Left lung (tissue), 10 donors: ENCODE measurements around the gene SCGB1C2. TPM values are rescaled to one million over a fixed set of nuclear protein-coding genes. Genes with fewer than 3 reads are reported as not detected.
A peak's percentile ranks its signal among the peaks of the same experiment; 100 is the strongest.

ENCODE experiments used
- ATAC-seq: fragments of 200-7000 bp; cut with Tn5 transposase; one replicate; pipeline ENCODE4 v1.9.1; 2020; ENCODE audit warnings: moderate library complexity
- DNase-seq, 4 donors: peaks; one replicate each; pipeline ENCODE4 v3.0.0-alpha.2; 2013 to 2020
- H3K27ac ChIP-seq, 2 donors: fragments of 200-600 bp; sonication (generic) in 1 of 2; one replicate each; pipeline versions ENCODE4 v1.5.0 to v1.8.0; 2020 to 2021
- H3K27me3 ChIP-seq, 2 donors: fragments of 200-600 bp; sonication (generic) in 1 of 2; one replicate each; pipeline versions ENCODE4 v1.5.0 to v1.8.0; 2020 to 2021
- H3K36me3 ChIP-seq, 2 donors: fragments of 200-600 bp; sonication (generic) in 1 of 2; one replicate each; pipeline versions ENCODE4 v1.5.0 to v1.8.0; 2020 to 2021
- H3K4me1 ChIP-seq, 2 donors: fragments of 200-600 bp; one replicate each; pipeline ENCODE4 v1.8.0; 2021
- H3K4me3 ChIP-seq, 2 donors: fragments of 200-600 bp; sonication (generic) in 1 of 2; one replicate each; pipeline versions ENCODE4 v1.5.0 to v1.8.0; 2020 to 2021; ENCODE audit warnings: mild to moderate bottlenecking in 1 of 2
- H3K9me3 ChIP-seq, 2 donors: fragments of 200-600 bp; sonication (generic) in 1 of 2; one replicate each; pipeline versions ENCODE4 v1.5.0 to v1.8.0; 2020 to 2021
- intact Hi-C, 2 donors: fragments of 100-400 bp; cut with DNase I; formaldehyde crosslinking; loops; one replicate each; pipeline versions ENCODE4 v1.11.2 to v1.14.2; 2022
- polyA plus RNA-seq, 6 donors: library from polyadenylated mRNA; unstranded; fragments of 120-200 nt; gene quantifications; one replicate each; pipeline ENCODE4 v1.2.1, GENCODE V29; 2013; ENCODE audit not compliant: insufficient read length in 6 of 6
- total RNA-seq, 2 donors: library from RNA; stranded (reverse); fragmentation: NEBNext Ultra II Directional; extraction: Animal tissue kit (Norgen Biotek cat#: 25700); gene quantifications; one replicate each; pipeline ENCODE4 v1.2.1, GENCODE V29; 2021
- TF ChIP-seq, protein P1 (sequence below), 2 donors: fragments of 200-600 bp; sonication (generic) in 1 of 2; IDR thresholded peaks; one replicate each; pipeline versions ENCODE4 v1.5.0 to v1.8.0; 2021; ENCODE audit warnings: antibody characterized with exemption in 2 of 2
- donor health status: DM: no; HTN: yes; CAD: no.
- donor health status: DM: no; HTN: no; CAD: no.

SCGB1C2 gene
- total and polyA plus RNA-seq, 8 donors: not detected

DNA sequence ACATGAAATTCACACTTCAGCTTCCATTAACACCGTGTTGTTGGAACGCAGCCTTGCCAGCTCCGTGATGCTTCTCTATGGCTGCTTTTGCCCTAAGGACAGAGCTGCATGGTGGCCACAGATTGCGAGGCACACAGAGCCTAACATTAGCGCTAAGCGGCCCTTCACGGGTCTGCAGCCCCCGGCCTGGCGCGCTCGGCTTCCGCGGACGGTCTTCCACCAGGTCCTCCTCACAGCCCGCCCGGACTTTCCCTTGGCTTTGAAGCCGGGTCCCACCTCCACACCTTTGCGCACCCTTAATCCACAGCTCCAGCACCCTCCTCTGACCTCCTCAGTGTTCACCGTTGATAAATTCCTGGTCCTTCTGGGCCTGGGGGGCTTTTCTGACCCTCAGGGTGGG is 19.6 kb downstream of the SCGB1C2 start:
- intact Hi-C loops: no loop called here
- Histone ChIP-seq H3K4me1 (no peaks in the 10 kb centered on the region), H3K4me3 (no peak overlapping the region), H3K9me3 (no peaks in the 10 kb centered on the region), H3K27ac (no peak overlapping the region), H3K27me3 (no peaks in the 10 kb centered on the region), H3K36me3 (peaks cover 0 to 35% of the 10 kb centered on the region in 2 donors)
- DNase-seq (peak in 1 of 4 donors; percentile 66), ATAC-seq (no peak)
- TF ChIP-seq, protein P1, sequence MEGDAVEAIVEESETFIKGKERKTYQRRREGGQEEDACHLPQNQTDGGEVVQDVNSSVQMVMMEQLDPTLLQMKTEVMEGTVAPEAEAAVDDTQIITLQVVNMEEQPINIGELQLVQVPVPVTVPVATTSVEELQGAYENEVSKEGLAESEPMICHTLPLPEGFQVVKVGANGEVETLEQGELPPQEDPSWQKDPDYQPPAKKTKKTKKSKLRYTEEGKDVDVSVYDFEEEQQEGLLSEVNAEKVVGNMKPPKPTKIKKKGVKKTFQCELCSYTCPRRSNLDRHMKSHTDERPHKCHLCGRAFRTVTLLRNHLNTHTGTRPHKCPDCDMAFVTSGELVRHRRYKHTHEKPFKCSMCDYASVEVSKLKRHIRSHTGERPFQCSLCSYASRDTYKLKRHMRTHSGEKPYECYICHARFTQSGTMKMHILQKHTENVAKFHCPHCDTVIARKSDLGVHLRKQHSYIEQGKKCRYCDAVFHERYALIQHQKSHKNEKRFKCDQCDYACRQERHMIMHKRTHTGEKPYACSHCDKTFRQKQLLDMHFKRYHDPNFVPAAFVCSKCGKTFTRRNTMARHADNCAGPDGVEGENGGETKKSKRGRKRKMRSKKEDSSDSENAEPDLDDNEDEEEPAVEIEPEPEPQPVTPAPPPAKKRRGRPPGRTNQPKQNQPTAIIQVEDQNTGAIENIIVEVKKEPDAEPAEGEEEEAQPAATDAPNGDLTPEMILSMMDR (IDR thresholded peaks at IDR 0.05): no peak

GRCh38 chr17:157901-158300 is 20.5 kb downstream of the SCGB1C2 start:
- DNase-seq: peak in 1 of 4 donors; percentile 24
- H3K36me3 ChIP-seq: peaks cover 0 to 26% of the 10 kb centered on the region in 2 donors
- intact Hi-C loops: no loop called here
- no peaks in the 10 kb centered on the region for H3K27me3 ChIP-seq
- ATAC-seq: no peak
- TF ChIP-seq, protein P1 (IDR thresholded peaks at IDR 0.05): no peak
- H3K4me1 ChIP-seq: no peaks in the 10 kb centered on the region
- H3K27ac ChIP-seq: no peak overlapping the region
- H3K9me3 ChIP-seq: no peaks in the 10 kb centered on the region
- no peak overlapping the region for H3K4me3 ChIP-seq

GRCh38 chr17:158379-158778 is 21.0 kb downstream of the SCGB1C2 start:
- peaks cover 0 to 26% of the 10 kb centered on the region in 2 donors for H3K36me3 ChIP-seq
- DNase-seq: no peak
- no peak overlapping the region for H3K4me3 ChIP-seq
- H3K27ac ChIP-seq: no peak overlapping the region
- no peaks in the 10 kb centered on the region for H3K27me3 ChIP-seq
- TF ChIP-seq, protein P1 (IDR thresholded peaks at IDR 0.05): no peak
- no peaks in the 10 kb centered on the region for H3K9me3 ChIP-seq
- no peak for ATAC-seq
- intact Hi-C loops: no loop called here
- no peaks in the 10 kb centered on the region for H3K4me1 ChIP-seq

GRCh38 chr17:159609-160008 is 22.2 kb downstream of the SCGB1C2 start:
- Histone ChIP-seq H3K4me1 (no peaks in the 10 kb centered on the region), H3K36me3 (peaks cover 0 to 26% of the 10 kb centered on the region in 2 donors), H3K27ac (no peak overlapping the region), H3K4me3 (no peak overlapping the region), H3K9me3 (no peaks in the 10 kb centered on the region), H3K27me3 (no peaks in the 10 kb centered on the region)
- intact Hi-C loops: no loop called here
- ATAC-seq (no peak), DNase-seq (peak in 1 of 4 donors; percentile 43)
- TF ChIP-seq, protein P1 (IDR thresholded peaks at IDR 0.05): no peak

DNA sequence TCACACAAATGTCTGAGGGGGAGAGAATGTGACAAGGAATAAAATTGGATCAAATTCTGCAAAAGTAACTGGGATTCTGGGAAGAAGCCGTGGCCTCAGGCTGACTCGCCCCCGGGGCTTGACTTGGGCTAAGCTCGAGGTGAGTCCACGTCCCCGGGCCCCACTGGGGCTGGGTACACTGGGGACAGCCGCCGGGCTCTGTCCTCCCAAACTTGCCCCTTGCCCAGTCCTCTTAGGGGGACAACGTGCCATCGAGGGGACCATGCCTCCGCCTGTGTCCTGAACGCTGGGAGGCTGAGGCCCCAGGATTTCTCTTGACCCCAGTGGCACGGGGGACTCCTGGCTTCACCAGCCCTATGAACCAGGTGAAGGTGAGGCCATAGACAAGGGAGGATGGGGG is 23.0 kb downstream of the SCGB1C2 start:
- Histone ChIP-seq H3K27ac (no peak overlapping the region), H3K9me3 (no peaks in the 10 kb centered on the region), H3K36me3 (peaks cover 0 to 26% of the 10 kb centered on the region in 2 donors), H3K4me1 (no peaks in the 10 kb centered on the region), H3K27me3 (no peaks in the 10 kb centered on the region), H3K4me3 (no peak overlapping the region)
- intact Hi-C loops: no loop called here
- TF ChIP-seq, protein P1 (IDR thresholded peaks at IDR 0.05): no peak
- ATAC-seq (no peak), DNase-seq (peak in 1 of 4 donors; percentile 67)
